Immature natural killer cell (primary cell): ENCODE measurements around the gene TTC9C. TPM values are rescaled to one million over a fixed set of nuclear protein-coding genes. Genes with fewer than 3 reads are reported as not detected.
A peak's percentile ranks its signal among the peaks of the same experiment; 100 is the strongest.
"Not testable (repeated sequence)": the region's sequence is repeated elsewhere in the genome, so short reads cannot be mapped to it uniquely, and the experiment has no call there.

Experiments
- DNase-seq, 3 donors: peaks; one replicate each; pipeline ENCODE4 v3.0.0; 2022; ENCODE audit warnings: mixed read lengths in 1 of 3
- H3K27ac Mint-ChIP-seq, 6 donors: one replicate each; pipeline ENCODE4 v1.8.0; 2020; ENCODE audit warnings: mixed read lengths in 6 of 6, mild to moderate bottlenecking in 5 of 6, inconsistent platforms in 4 of 6, moderate library complexity in 3 of 6
- H3K27me3 Mint-ChIP-seq, 3 donors: one replicate each; pipeline ENCODE4 v1.8.0; 2020 to 2021; ENCODE audit warnings: low read depth in 3 of 3, mild to moderate bottlenecking in 3 of 3, mixed read lengths in 3 of 3, moderate library complexity in 3 of 3, inconsistent platforms in 1 of 3
- H3K36me3 Mint-ChIP-seq, 3 donors: one replicate each; pipeline ENCODE4 v1.8.0; 2020; ENCODE audit warnings: mixed read lengths in 3 of 3, inconsistent platforms in 2 of 3, mild to moderate bottlenecking in 2 of 3
- H3K4me1 Mint-ChIP-seq, 2 donors: one replicate each; pipeline ENCODE4 v1.8.0; 2020; ENCODE audit warnings: inconsistent platforms in 2 of 2, mild to moderate bottlenecking in 2 of 2, mixed read lengths in 2 of 2, moderate library complexity in 1 of 2
- H3K4me3 Mint-ChIP-seq, 5 donors: one replicate each; pipeline ENCODE4 v1.8.0; 2020; ENCODE audit warnings: mild to moderate bottlenecking in 5 of 5, mixed read lengths in 5 of 5, inconsistent platforms in 3 of 5, moderate library complexity in 3 of 5
- H3K9me3 Mint-ChIP-seq, 6 donors: one replicate each; pipeline ENCODE4 v1.8.0; 2020; ENCODE audit warnings: mild to moderate bottlenecking in 6 of 6, mixed read lengths in 6 of 6, inconsistent platforms in 4 of 6, moderate library complexity in 3 of 6
- polyA plus RNA-seq, 3 donors: library from polyadenylated mRNA; unstranded; fragments of 300-500 nt; fragmentation: Illumina TruSeq; gene quantifications; one replicate each; pipeline ENCODE4 v1.2.3, GENCODE V29; 2021

The TTC9C gene
- polyA plus RNA-seq, 3 donors from 2014 or later, result 11.2 to 19.0 (median 14.5) TPM

DNA sequence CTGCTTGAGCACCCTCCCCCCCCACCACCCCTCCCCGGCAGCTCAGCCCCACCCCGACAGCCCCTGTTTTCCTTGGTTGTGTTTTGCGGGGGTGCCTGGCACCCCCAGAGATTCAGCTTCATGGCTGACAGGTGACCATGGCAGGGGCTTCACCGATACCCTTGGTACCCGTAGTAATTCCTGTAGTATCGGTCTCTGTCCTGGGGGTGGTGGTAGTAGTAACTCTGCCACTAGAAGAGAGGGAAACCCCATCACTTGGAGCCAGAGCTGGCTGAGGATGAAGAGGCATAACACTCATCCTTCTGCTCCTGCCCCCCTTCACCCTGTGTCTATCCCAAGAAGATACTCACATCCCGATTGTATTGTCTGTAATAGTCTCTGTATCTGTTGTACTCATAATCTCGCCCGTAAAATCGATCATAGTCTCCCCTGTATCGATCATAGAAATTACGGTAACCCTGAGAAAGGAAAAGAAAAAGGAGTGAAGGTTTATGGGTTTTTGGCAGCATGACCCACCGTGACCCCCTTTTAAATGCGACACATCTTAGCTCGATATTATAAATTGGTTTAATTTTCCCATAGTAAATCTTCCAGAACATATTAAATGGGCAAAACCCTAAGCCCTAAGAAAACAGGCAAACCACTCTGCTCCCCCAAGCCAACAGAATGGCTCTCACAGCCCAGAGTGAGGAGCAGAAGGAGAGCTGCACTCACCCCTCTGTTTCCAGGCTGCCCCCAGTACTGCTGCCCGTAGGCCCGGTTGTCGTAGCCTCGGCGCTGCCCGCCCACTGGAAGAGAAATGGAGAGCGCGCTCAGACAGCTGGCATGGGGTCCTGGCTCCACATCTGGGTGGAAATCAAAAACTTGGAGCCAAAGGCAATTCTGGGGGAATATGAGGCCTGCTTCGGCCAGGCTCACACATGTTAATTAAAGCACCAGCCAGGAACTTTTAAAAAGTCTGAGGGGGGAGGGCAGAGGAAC, 12.8 kb upstream of the TTC9C start:
- H3K27ac Mint-ChIP-seq, result peak overlapping the region in 5 of 6 donors; percentile 8 to 59 (median 23)
- no peaks in the 10 kb centered on the region for H3K27me3 Mint-ChIP-seq
- H3K36me3 Mint-ChIP-seq, result peaks cover 26 to 48% (median 38%) of the 10 kb centered on the region in 3 donors
- H3K4me3 Mint-ChIP-seq, result no peak overlapping the region
- no peak for DNase-seq
- no peaks in the 10 kb centered on the region for H3K9me3 Mint-ChIP-seq
- H3K4me1 Mint-ChIP-seq, result peaks cover 14 to 38% of the 10 kb centered on the region in 2 donors

DNA sequence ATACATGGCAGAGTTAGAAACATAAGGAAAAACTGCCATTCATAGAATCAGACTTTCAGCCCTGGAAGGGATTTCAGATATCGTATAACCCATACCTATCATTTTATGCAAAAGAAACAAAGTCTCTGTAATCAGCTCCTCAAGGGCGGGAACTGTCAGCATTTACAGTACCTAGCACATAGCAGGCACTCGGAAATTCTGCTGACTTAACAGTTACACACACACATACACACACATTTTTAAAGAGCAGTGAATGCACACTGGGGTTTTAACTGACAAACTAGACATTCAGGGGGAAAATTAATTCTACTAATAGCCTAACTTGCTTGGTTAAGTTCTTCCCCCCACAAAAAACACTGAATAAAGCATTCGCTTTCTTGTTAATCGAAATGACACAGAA, 12.1 kb upstream of the TTC9C start:
- Mint-ChIP-seq H3K4me1 (peaks cover 13 to 35% of the 10 kb centered on the region in 2 donors), H3K36me3 (peaks cover 31 to 53% (median 43%) of the 10 kb centered on the region in 3 donors), H3K27ac (peak overlapping the region in 2 of 6 donors; percentile 12 to 23), H3K27me3 (no peaks in the 10 kb centered on the region), H3K4me3 (no peak overlapping the region), H3K9me3 (no peaks in the 10 kb centered on the region)
- no peak for DNase-seq

DNA sequence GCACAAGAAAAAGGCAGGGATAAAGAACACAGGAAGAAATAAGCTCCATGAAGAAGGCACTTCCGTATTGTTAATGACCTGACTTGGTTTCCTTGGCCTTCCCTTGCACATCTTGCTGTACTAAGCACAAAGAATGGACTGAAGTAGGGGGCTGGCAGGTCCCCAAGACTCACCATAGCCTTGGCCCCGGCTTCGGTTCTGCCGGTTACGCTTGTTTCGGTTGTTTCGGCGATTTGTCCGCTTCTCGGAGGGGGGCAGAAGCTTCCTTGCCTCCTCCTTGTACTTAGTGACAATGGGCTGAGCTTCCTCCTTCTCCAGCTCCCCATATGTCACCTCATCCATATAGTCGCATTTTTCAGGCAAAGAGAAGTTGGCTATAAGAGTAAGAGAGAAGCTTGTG, 11.5 kb upstream of the TTC9C start:
- H3K27ac Mint-ChIP-seq, result no peak overlapping the region
- no peak for DNase-seq
- H3K36me3 Mint-ChIP-seq, result peaks cover 37 to 59% (median 49%) of the 10 kb centered on the region in 3 donors
- H3K9me3 Mint-ChIP-seq, result no peaks in the 10 kb centered on the region
- H3K4me3 Mint-ChIP-seq, result no peak overlapping the region
- H3K4me1 Mint-ChIP-seq, result peaks cover 13 to 35% of the 10 kb centered on the region in 2 donors
- no peaks in the 10 kb centered on the region for H3K27me3 Mint-ChIP-seq

DNA sequence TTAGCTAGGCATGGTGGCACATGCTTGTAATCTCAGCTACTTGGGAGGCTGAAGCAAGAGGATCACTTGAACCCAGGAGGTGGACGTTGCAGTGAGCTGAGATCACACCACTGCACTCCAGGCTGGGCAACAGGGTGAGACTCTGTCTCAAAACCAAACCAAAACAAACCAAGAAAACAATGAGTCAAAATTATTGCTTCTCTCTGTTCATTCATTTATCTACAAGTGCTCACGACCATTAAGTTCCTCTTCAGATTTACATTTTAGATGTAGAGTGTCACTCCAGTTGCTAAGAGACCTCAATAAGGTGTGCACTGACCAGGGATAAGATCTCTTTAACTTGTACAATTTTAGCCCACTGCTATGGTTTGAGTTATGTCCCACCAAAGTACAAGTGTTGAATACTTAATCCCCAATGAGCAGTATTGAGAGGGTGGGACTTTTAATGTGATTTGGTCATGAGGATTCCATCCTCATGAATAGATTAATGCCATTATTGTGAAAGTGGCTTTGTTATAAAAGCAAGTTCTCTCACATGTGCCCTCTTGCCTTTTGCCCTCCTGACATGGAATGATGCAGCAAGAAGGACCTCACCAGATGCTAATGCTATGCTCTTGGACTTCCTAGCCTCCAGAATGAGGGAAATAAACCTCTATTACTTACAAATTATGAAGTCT, 8.8 kb upstream of the TTC9C start:
- H3K9me3 Mint-ChIP-seq, result no peaks in the 10 kb centered on the region
- no peaks in the 10 kb centered on the region for H3K27me3 Mint-ChIP-seq
- no peak overlapping the region for H3K4me3 Mint-ChIP-seq
- H3K36me3 Mint-ChIP-seq, result peaks cover 40 to 79% (median 65%) of the 10 kb centered on the region in 3 donors
- DNase-seq, result no peak
- peaks cover 27 to 40% of the 10 kb centered on the region in 2 donors for H3K4me1 Mint-ChIP-seq
- H3K27ac Mint-ChIP-seq, result peak overlapping the region in 2 of 6 donors; percentile 40

DNA sequence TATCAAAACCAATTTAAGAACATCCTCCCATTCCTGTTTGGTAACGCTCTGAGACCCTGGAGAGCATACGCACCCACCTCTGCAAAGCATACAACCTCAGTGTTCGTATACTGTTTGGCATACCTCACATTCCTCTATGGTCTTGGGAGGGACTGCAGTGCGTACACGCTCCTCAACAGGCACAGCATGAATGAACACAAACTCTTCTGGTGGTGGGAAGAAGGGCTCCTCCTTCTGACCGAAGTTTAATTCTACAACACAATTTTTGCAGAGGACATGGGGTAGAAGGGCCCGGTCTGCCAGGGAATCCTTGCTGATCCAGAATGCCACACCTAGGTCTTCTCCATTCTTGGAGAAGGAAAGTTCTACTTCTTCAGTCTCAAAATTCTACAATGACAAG, 6.3 kb upstream of the TTC9C start:
- Mint-ChIP-seq H3K36me3 (peaks cover 36 to 62% (median 53%) of the 10 kb centered on the region in 3 donors), H3K4me1 (peaks cover 47 to 57% of the 10 kb centered on the region in 2 donors), H3K27me3 (peaks cover 0 to 3% (median 2%) of the 10 kb centered on the region in 3 donors), H3K27ac (peak overlapping the region in 1 of 6 donors; percentile 25), H3K4me3 (no peak overlapping the region), H3K9me3 (no peaks in the 10 kb centered on the region)
- no peak for DNase-seq

DNA sequence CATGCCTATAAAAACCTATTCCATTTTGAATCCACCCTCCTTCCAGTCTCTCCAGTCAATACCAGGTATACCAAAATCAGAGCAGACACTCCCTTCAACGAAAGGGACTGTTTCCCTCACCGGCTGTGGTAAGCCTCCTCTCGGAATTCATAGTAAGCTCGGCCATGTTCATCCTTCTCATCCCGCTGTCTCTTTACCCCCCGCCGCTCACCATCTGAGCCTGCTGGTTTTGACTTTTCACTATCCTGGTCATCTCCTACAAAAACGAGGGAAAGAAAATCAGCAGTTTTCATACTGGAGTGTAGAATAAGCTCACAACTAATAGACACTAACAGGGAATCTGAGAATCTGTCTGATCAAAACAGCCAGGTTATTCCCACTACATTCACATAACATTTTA, 4.1 kb upstream of the TTC9C start:
- H3K27ac Mint-ChIP-seq, result peak overlapping the region in 5 of 6 donors; percentile 48 to 94 (median 80)
- peaks cover 12 to 19% (median 13%) of the 10 kb centered on the region in 3 donors for H3K27me3 Mint-ChIP-seq
- peaks cover 28 to 51% (median 44%) of the 10 kb centered on the region in 3 donors for H3K36me3 Mint-ChIP-seq
- H3K4me3 Mint-ChIP-seq, result peak overlapping the region; percentile 82 to 98 (median 96)
- H3K4me1 Mint-ChIP-seq, result peaks cover 50 to 56% of the 10 kb centered on the region in 2 donors
- no peaks in the 10 kb centered on the region for H3K9me3 Mint-ChIP-seq
- DNase-seq, result no peak

DNA sequence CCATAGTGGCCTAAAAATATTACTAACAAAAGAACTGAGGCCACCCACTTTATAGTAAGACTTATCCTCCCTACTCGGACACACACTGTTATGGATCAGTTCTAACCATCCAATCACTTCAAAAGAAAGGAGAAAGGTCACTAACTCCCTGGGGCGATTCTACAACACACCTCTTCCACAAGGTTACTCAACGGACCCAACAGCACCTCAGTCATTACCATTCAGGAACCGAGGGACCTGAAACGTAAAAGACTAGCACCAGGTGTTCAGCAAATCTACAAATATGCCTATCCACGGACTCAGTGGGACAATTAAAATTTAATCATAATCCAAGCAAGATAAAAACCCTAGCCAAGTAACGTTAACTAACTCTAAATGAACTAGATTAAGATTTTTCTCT, 2.6 kb upstream of the TTC9C start:
- Mint-ChIP-seq H3K27ac (peak overlapping the region; percentile 93 to 99 (median 94)), H3K36me3 (peaks cover 20 to 40% (median 35%) of the 10 kb centered on the region in 3 donors), H3K4me3 (peak overlapping the region; percentile 82 to 98 (median 96)), H3K9me3 (no peaks in the 10 kb centered on the region), H3K4me1 (peaks cover 54 to 61% of the 10 kb centered on the region in 2 donors), H3K27me3 (peaks cover 13 to 19% (median 15%) of the 10 kb centered on the region in 3 donors)
- DNase-seq, result no peak

DNA sequence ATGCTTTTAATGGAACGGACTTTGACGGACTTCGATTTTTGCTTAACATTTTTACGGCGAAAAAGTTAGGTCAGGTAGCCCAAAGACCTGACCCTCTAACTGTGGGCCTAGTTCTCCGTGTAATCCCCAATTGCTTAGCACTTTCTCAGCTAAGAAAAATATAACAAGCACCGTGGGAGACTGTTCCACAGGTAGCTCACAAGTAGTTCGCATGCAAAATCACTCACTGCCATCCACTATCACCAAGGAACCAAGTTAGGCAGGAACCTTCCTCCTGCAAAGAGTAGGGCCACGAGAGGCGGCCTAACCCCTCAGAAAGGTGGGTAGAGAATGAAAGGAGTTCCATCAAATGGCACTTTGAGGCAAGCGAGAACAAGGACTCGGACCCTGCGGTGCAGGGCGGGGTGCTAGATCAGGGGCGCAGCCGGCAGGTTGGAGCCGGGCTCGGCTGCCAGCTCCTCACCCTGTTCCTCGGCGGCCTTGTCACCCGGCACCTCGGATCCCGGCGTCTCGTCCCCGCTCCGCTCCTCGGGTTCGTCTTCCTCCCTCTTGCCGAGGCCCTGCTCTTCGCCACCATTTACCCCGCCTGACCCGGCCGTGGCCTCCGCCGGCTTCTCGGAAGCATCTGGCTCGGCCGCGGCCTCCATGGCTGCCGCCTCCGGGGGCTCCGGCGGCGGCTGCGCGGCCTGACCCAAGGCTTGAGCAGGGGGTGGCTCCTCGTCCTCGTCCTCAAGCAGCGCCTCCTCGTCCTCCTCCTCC, 2.0 kb upstream of the TTC9C start:
- Mint-ChIP-seq H3K36me3 (peaks cover 14 to 34% (median 29%) of the 10 kb centered on the region in 3 donors), H3K9me3 (no peaks in the 10 kb centered on the region), H3K4me3 (peak overlapping the region; percentile 82 to 98 (median 96)), H3K4me1 (peaks cover 56 to 65% of the 10 kb centered on the region in 2 donors), H3K27me3 (peaks cover 13 to 19% (median 15%) of the 10 kb centered on the region in 3 donors), H3K27ac (peak overlapping the region; percentile 93 to 99 (median 94))
- DNase-seq, result no peak

DNA sequence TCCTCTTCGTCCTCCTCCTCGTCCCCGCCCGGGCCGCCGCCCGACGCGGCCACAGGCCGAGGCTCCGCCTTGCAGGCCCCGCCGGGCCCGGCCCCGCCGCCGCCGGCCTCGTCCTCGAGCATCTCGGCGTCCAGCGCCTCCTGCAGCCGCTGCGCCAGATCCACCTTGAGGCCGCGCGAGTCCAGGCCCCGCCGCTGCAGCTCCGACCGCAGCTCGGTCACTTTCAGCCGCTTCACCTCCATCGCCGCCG, 1.4 kb upstream of the TTC9C start:
- peaks cover 13 to 19% (median 15%) of the 10 kb centered on the region in 3 donors for H3K27me3 Mint-ChIP-seq
- H3K4me1 Mint-ChIP-seq, result peaks cover 58 to 67% of the 10 kb centered on the region in 2 donors
- H3K27ac Mint-ChIP-seq, result peak overlapping the region; percentile 90 to 99 (median 94)
- DNase-seq, result no peak
- peaks cover 9 to 29% (median 24%) of the 10 kb centered on the region in 3 donors for H3K36me3 Mint-ChIP-seq
- peak overlapping the region; percentile 82 to 98 (median 96) for H3K4me3 Mint-ChIP-seq
- H3K9me3 Mint-ChIP-seq, result no peaks in the 10 kb centered on the region

DNA sequence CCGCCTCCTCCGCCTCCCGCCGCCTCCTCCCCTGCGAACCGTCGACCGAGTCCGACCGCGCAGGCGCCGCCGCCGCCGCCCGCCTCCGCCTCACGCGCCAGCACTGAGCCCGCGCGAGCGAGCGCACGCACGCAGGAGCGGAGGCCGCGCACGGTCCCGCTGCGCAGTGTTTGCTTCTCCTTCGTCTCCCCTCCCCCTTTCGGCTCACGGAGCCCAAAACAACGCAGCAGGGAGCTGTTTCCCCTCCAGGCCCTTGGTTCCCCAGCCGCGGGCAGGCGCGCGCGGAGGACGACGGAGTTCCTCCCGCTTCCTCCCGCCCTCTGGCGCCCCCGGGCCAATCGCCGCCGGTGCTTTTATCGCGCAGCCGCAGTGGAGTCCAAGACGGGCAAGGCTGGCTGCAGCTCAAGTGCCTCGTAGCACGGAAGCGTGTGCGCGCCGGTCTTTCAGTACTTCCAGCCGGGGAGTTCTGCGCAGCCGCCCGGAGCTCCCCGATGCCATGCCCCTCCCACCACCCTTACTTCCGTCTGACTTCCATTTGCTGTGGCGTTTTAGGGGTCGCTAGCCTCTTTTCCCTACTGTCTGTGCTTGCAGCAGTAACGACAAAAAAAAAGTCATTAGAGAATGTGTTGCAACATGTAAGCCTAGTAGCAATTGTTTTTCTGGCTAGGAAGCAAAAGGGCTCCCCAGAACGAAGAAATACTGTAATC, 968 bp upstream of the TTC9C start, which contains the start of gene HNRNPUL2:
Gene HNRNPUL2 (minus strand): TSS at position 293 of the 707 bp plus-strand sequence. CDS start 301 bp downstream, outside the sequence.
- Mint-ChIP-seq H3K4me1 (peaks cover 56 to 64% of the 10 kb centered on the region in 2 donors), H3K36me3 (peaks cover 4 to 24% (median 21%) of the 10 kb centered on the region in 3 donors)

DNA sequence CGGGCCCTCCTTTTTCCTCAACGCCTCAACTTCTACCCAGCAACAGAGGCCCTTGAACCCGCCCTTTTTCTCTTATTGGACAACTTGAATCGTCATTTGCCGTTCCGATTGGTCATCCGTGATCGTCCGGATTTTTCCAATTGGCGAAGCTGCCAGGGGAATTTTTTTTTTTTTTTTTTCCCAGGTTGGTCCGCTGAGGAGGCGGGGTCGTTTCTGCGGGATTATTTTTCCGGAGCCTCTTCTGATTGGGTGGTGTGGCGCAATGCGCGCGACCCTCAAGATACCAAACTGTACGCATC, 465 bp upstream of the TTC9C start:
- Mint-ChIP-seq H3K27ac (peak overlapping the region; percentile 85 to 99 (median 94)), H3K4me1 (peaks cover 53 to 60% of the 10 kb centered on the region in 2 donors), H3K4me3 (peak overlapping the region; percentile 82 to 98 (median 96)), H3K36me3 (peaks cover 4 to 19% (median 16%) of the 10 kb centered on the region in 3 donors), H3K27me3 (peaks cover 13 to 19% (median 15%) of the 10 kb centered on the region in 3 donors), H3K9me3 (no peaks in the 10 kb centered on the region)
- DNase-seq, result peak; percentile 93 to 96 (median 96)

More for the DNA sequence above, 968 bp upstream of the TTC9C start, which contains the start of gene HNRNPUL2:
- Mint-ChIP-seq H3K9me3 (no peaks in the 10 kb centered on the region), H3K27ac (peak within 1 kb of the TSS; percentile 93 to 99 (median 94)), H3K27me3 (peaks cover 13 to 19% (median 15%) of the 10 kb centered on the region in 3 donors), H3K4me3 (peak within 1 kb of the TSS; percentile 82 to 98 (median 96))
- peak; percentile 99 for DNase-seq

DNA sequence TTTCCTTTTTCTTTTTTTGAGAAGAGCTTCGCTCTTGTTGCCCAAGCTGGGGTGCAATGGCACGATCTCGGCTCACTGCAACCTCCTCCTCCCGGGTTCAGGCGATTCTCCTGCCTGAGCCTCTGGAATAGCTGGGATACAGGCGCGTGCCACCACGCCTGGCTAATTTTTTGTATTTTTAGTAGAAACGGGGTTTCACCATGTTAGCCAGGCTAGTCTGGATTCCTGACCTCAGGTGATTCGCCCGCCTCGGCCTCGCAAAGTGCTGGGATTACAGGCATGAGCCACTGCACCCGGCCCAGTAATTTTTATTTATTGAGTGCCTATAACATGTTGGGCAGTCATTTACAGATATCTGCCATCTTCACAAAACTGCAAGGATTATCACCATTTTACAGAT, 1.8 kb downstream of the TTC9C start:
- not testable (repeated sequence) for H3K36me3 Mint-ChIP-seq, H3K9me3 Mint-ChIP-seq, DNase-seq
- Mint-ChIP-seq H3K27ac (peak overlapping the region in 4 of 6 donors; percentile 21 to 57 (median 41)), H3K4me1 (peaks cover 37 to 46% of the 10 kb centered on the region in 2 donors), H3K27me3 (peaks cover 13 to 19% (median 15%) of the 10 kb centered on the region in 3 donors), H3K4me3 (peak overlapping the region; percentile 58 to 98 (median 95))
